CD4-positive, alpha-beta T cell (primary cell): ENCODE results near the gene RASA3. TPM values are rescaled to one million over a fixed set of nuclear protein-coding genes. Genes with fewer than 3 reads are reported as not detected.

Source experiments
- ATAC-seq: fragments of 200-7000 bp; cut with Tn5 transposase; one replicate; pipeline ENCODE4 v1.10.0; 2022; ENCODE audit warnings: mild to moderate bottlenecking; ENCODE audit not compliant: poor library complexity
- CTCF ChIA-PET: fragments of 350-600 bp; sonication (Branson Sonifier 250); formaldehyde crosslinking; loops from one replicate; lab custom pipeline; 2021; ENCODE audit warnings: antibody characterized with exemption, inconsistent platforms; lab: Charles Lee
- POLR2A ChIA-PET: fragments of 350-600 bp; sonication (Branson Sonifier 250); formaldehyde crosslinking; loops from one replicate; lab custom pipeline; 2021; ENCODE audit warnings: antibody characterized with exemption, inconsistent platforms; lab: Charles Lee
- DNase-seq, 14 experiments: peaks; one replicate each; pipeline ENCODE4 v3.0.0-alpha.2; 2013 to 2020; ENCODE audit warnings: mixed read lengths in 2 of 14
- H3K27ac ChIP-seq, 2 donors: one replicate each; pipeline versions ENCODE4 v1.5.1 to v1.7.0; 2013; ENCODE audit warnings: low read length in 2 of 2, low read depth in 1 of 2, mild to moderate bottlenecking in 1 of 2
- H3K27me3 ChIP-seq, 2 experiments: 1 replicate in 1 of 2; 2 replicates in 1 of 2; pipeline versions ENCODE4 v1.6.1 to v1.7.0; 2013; ENCODE audit warnings: low read length in 2 of 2, control low read depth in 1 of 2, mild to moderate bottlenecking in 1 of 2, moderate library complexity in 1 of 2; ENCODE audit not compliant: insufficient read depth in 2 of 2, control insufficient read depth in 1 of 2
- H3K36me3 ChIP-seq: one replicate; pipeline ENCODE4 v1.6.1; 2013; ENCODE audit warnings: low read length, control low read depth; ENCODE audit not compliant: insufficient read depth
- H3K4me1 ChIP-seq: one replicate; pipeline ENCODE4 v1.6.1; 2013; ENCODE audit warnings: low read length, control low read depth; ENCODE audit not compliant: insufficient read depth
- H3K4me3 ChIP-seq: one replicate; pipeline ENCODE4 v1.5.1; 2013; ENCODE audit warnings: mild to moderate bottlenecking, low read length, moderate library complexity
- H3K9me3 ChIP-seq, 2 experiments: 1 replicate in 1 of 2; 2 replicates in 1 of 2; pipeline versions ENCODE4 v1.6.1 to v1.7.0; 2013; ENCODE audit warnings: low read length in 2 of 2, mild to moderate bottlenecking in 2 of 2, control low read depth in 1 of 2, moderate library complexity in 1 of 2; ENCODE audit not compliant: control insufficient read depth in 1 of 2, insufficient read depth in 1 of 2
- H3K27ac Mint-ChIP-seq: one replicate; pipeline ENCODE4 v1.8.0; 2020; ENCODE audit warnings: mixed read lengths
- H3K27me3 Mint-ChIP-seq: one replicate; pipeline ENCODE4 v1.8.0; 2021; ENCODE audit warnings: mixed read lengths
- H3K36me3 Mint-ChIP-seq: one replicate; pipeline ENCODE4 v1.8.0; 2021; ENCODE audit warnings: low read depth, mixed read lengths
- H3K4me1 Mint-ChIP-seq: one replicate; pipeline ENCODE4 v1.8.0; 2021; ENCODE audit warnings: low read depth, mixed read lengths
- H3K4me3 Mint-ChIP-seq: one replicate; pipeline ENCODE4 v1.8.0; 2020; ENCODE audit warnings: mild to moderate bottlenecking, mixed read lengths
- H3K9me3 Mint-ChIP-seq: one replicate; pipeline ENCODE4 v1.8.0; 2020; ENCODE audit warnings: mixed read lengths
- intact Hi-C, 2 experiments: fragments of 100-400 bp; cut with DNase I in 1 of 2; cut with micrococcal nuclease in 1 of 2; formaldehyde crosslinking; loops; one replicate each; pipeline versions ENCODE4 v1.15.1 to v1.9.0; 2023 to 2025; cut with DNase I, micrococcal nuclease
- total RNA-seq, 174 experiments: library from RNA in 2 of 174; stranded (reverse) in 2 of 174; gene quantifications; one replicate each; pipeline ENCODE4 v1.2.3 and lab custom pipeline; 2021 to 2026
- TF ChIP-seq, protein P1 (sequence below): fragments of 200-600 bp; IDR thresholded peaks from one replicate; pipeline ENCODE4 v1.8.0; 2022; ENCODE audit warnings: antibody characterized with exemption, mild to moderate bottlenecking

RASA3 gene
- total RNA-seq, 2 experiments from 2014 or later = 181 to 184 TPM

DNA sequence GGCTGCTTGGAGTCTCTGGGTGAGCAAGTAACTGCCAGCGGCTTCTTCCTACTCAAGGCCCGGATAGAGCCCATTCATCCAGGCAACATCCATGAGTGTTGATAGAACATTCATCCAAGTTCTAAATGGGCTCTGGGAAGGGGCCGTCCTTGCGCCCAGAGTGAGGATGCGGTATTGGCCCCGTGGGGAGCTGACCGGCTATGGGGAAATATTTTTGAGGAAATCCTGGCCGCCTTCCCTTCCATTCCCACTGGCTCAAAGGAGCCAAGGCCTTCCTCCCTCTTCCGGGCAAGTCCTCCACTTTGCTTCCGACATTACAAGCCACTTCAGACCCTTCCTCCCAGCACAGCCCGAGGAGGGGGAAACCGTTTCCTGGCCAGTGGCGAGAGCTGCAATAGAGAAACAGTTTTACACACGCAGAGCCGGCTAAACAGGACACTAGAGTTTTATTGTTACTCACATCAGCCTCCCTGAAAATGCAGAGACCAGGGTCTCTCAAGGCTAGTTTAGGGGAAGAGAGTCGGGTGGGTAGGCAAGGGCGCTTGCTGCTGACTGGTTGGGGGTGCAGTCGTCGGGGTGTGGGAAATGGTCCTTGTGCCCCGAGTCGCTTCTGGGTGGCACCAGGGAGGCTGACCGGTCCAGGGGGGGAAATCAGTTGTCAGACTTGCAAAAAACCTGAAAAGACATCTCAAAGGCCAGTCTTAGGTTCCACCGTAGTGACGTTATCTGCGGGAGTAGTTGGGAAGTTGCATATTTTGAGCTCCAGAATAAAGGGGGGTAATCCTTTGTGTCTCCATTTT is 196.1 kb downstream of the RASA3 start:
- no peak overlapping the region for H3K4me3 Mint-ChIP-seq
- POLR2A ChIA-PET = no interaction called here

DNA sequence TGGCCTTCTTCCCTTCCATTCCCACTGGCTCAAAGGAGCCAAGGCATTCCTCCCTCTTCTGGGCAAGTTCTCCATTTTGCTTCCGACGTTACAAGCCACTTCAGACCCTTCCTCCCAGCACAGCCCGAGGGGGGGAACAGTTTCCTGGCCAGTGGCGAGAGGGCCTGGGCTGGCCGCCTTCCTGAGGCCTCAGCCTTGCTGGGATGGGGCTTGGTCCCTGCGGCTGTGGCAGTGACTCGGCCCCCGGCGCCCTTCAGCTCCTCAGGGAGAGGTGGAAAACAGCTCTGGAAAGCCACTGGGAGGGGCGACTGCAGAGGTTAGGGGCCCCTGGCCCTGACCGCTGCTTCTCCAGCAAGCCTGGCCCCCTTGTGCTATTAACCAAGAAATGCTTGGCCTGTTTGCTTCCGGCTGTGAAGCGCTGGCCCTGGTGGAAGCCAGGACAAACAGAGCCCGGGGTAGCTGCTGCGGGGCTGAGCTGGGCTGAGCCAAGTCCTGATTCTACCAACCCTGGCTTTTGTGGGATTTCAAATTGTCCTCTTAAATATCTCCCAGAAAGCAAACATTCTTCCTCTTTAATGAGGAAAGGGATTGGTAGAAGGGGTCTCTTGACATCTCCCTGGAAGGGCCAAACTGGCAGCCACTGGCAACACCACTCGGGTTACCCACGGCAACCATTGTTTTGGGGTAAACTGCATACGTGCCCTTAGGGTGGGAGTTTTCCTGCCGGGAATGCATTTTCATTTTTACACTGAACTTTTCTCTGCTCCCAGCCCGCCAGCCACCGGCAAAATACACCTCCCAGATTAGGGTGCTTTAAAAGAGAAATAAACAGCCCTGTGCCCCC is 197.2 kb downstream of the RASA3 start:
- no peak overlapping the region for H3K27ac Mint-ChIP-seq
- no peaks in the 10 kb centered on the region for H3K9me3 Mint-ChIP-seq
- peaks cover 0 to 2% of the 10 kb centered on the region in 2 experiments for H3K27me3 ChIP-seq
- TF ChIP-seq, protein P1, sequence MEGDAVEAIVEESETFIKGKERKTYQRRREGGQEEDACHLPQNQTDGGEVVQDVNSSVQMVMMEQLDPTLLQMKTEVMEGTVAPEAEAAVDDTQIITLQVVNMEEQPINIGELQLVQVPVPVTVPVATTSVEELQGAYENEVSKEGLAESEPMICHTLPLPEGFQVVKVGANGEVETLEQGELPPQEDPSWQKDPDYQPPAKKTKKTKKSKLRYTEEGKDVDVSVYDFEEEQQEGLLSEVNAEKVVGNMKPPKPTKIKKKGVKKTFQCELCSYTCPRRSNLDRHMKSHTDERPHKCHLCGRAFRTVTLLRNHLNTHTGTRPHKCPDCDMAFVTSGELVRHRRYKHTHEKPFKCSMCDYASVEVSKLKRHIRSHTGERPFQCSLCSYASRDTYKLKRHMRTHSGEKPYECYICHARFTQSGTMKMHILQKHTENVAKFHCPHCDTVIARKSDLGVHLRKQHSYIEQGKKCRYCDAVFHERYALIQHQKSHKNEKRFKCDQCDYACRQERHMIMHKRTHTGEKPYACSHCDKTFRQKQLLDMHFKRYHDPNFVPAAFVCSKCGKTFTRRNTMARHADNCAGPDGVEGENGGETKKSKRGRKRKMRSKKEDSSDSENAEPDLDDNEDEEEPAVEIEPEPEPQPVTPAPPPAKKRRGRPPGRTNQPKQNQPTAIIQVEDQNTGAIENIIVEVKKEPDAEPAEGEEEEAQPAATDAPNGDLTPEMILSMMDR = no peak
- peaks cover 8% of the 10 kb centered on the region for H3K4me1 ChIP-seq
- H3K27me3 Mint-ChIP-seq = no peaks in the 10 kb centered on the region
- no peak overlapping the region for H3K4me3 Mint-ChIP-seq
- H3K36me3 Mint-ChIP-seq = no peaks in the 10 kb centered on the region
- no peak for DNase-seq
- ATAC-seq = no peak
- intact Hi-C loops = no loop called here
- ChIA-PET POLR2A (no interaction called here), CTCF (no interaction called here)
- H3K27ac ChIP-seq = no peak overlapping the region
- peaks cover 5% of the 10 kb centered on the region for H3K4me1 Mint-ChIP-seq
- H3K9me3 ChIP-seq = peaks cover 0 to 16% of the 10 kb centered on the region in 2 experiments
- no peaks in the 10 kb centered on the region for H3K36me3 ChIP-seq
- no peak overlapping the region for H3K4me3 ChIP-seq

More for the DNA sequence above, 196.1 kb downstream of the RASA3 start:
- H3K4me1 ChIP-seq = peaks cover under 1% of the 10 kb centered on the region
- intact Hi-C loops = no loop called here
- DNase-seq (no peak), ATAC-seq (no peak)
- no peak overlapping the region for H3K27ac ChIP-seq
- TF ChIP-seq, protein P1 = no peak
- H3K27me3 ChIP-seq = peaks cover 0 to 2% of the 10 kb centered on the region in 2 experiments
- H3K27ac Mint-ChIP-seq = no peak overlapping the region
- CTCF ChIA-PET = no interaction called here
- H3K9me3 Mint-ChIP-seq = no peaks in the 10 kb centered on the region
- no peaks in the 10 kb centered on the region for H3K27me3 Mint-ChIP-seq
- H3K36me3 ChIP-seq = no peaks in the 10 kb centered on the region
- no peaks in the 10 kb centered on the region for H3K36me3 Mint-ChIP-seq
- peaks cover 5% of the 10 kb centered on the region for H3K4me1 Mint-ChIP-seq
- H3K9me3 ChIP-seq = peaks cover 0 to 5% of the 10 kb centered on the region in 2 experiments
- H3K4me3 ChIP-seq = no peak overlapping the region

DNA sequence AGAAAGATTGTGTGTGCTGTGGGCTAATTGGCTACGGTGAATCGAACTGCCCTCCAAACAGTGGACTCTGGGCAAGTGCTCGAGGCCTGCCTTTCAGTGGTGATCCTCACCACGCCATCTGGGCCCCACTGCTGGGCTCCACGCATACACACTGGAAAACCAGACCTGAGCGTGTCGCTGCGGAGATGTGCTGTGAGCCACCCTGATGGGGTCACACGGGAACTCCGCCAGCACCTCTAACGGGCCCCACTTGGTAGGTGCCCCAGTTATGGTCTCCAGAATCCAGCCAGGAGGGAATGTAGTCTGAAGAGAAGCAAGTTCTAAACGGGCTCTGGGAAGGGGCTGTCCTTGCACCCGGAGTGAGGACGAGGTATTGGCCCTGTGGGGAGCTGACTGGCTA is 197.8 kb downstream of the RASA3 start:
- intact Hi-C loops = no loop called here
- H3K9me3 ChIP-seq = peaks cover 0 to 22% of the 10 kb centered on the region in 2 experiments
- H3K4me1 ChIP-seq = peaks cover 8% of the 10 kb centered on the region
- no peak for ATAC-seq
- CTCF ChIA-PET = no interaction called here
- peaks cover 5% of the 10 kb centered on the region for H3K4me1 Mint-ChIP-seq
- H3K4me3 Mint-ChIP-seq = no peak overlapping the region
- H3K36me3 ChIP-seq = no peaks in the 10 kb centered on the region
- DNase-seq = no peak
- POLR2A ChIA-PET = no interaction called here
- no peak overlapping the region for H3K27ac ChIP-seq
- H3K9me3 Mint-ChIP-seq = no peaks in the 10 kb centered on the region
- TF ChIP-seq, protein P1 = no peak
- H3K27ac Mint-ChIP-seq = no peak overlapping the region
- no peaks in the 10 kb centered on the region for H3K27me3 Mint-ChIP-seq
- no peak overlapping the region for H3K4me3 ChIP-seq
- H3K36me3 Mint-ChIP-seq = no peaks in the 10 kb centered on the region
- peaks cover 0 to 2% of the 10 kb centered on the region in 2 experiments for H3K27me3 ChIP-seq
